ENCODE measurements around the gene ARL6IP1. TPM values are rescaled to one million over a fixed set of nuclear protein-coding genes. Genes with fewer than 3 reads are reported as not detected.

Gene ARL6IP1
- total RNA-seq, 1 experiment from 2014 or later: 343 TPM

GRCh38 chr16:18834864-18835263 lies 33.5 kb upstream of the ARL6IP1 start:
- H3K36me3 ChIP-seq (ENCODE audit: control insufficient read depth, insufficient read depth, low read length): peaks cover 79% of the 10 kb centered on the region
- no TSS peak for BruUV-seq (replicated peaks)

DNA sequence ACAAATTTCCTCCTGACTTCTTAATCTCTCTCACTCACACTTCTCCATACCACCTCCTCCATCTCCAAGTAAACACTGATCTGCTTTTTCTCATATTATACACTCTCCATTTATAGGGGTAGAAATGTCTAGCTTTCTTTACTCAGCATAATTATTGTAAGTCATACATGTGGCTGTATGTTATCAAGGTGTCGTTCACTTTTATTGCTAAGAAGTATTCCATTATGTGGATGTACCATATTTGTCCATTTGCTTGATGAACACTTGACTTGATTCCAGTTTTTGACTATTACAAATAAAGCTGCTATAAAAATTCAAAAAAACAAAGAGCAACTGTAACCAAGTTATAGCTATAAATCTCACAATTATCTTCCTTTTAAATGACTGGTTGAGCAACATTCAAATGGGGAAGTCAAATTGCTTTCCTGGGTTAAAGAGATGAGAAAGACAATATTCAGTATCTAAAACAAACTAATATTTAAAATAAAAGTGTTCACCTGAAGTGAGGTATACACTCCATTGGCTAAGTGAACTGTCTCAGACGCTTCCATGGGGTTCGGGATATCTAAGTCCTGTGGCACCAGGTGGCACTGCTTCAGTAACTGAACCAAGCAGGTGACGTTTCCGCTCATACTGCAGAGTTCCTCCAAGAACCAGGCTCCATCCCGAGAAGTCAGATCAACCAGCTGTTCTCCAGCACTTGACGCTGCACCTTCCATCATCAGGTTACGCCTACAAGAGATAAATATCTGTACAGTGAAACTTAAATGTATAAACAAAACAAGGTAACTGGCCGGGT lies 32.6 kb upstream of the ARL6IP1 start:
- Histone ChIP-seq H3K9me3 (ENCODE audit: control insufficient read depth, insufficient read depth, low read depth, low read length) (no peaks in the 10 kb centered on the region), H3K36me3 (ENCODE audit: control insufficient read depth, insufficient read depth, low read length) (peaks cover 83% of the 10 kb centered on the region), H3K27me3 (ENCODE audit: control insufficient read depth, insufficient read depth, low read length) (no peaks in the 10 kb centered on the region), H3K4me3 (ENCODE audit: low read depth in 2 of 2, low read length in 2 of 2) (no peak overlapping the region), H3K4me1 (ENCODE audit: control insufficient read depth, insufficient read depth, low read length) (no peaks in the 10 kb centered on the region), H3K27ac (ENCODE audit: low read length) (no peak overlapping the region)
- ATAC-seq (no peak), DNase-seq (ENCODE audit: low read depth, low spot score) (no peak)
- no TSS peak for BruUV-seq (replicated peaks)
- no peak for TF ChIP-seq POLR2AphosphoS5 (IDR thresholded peaks at IDR 0.05; ENCODE audit: low read depth, low read length)
- no peak for TF ChIP-seq REST (IDR thresholded peaks at IDR 0.05; ENCODE audit: insufficient read depth in 1 of 2, low read depth in 2 of 2, low read length in 1 of 2)
- TF ChIP-seq, protein P1, sequence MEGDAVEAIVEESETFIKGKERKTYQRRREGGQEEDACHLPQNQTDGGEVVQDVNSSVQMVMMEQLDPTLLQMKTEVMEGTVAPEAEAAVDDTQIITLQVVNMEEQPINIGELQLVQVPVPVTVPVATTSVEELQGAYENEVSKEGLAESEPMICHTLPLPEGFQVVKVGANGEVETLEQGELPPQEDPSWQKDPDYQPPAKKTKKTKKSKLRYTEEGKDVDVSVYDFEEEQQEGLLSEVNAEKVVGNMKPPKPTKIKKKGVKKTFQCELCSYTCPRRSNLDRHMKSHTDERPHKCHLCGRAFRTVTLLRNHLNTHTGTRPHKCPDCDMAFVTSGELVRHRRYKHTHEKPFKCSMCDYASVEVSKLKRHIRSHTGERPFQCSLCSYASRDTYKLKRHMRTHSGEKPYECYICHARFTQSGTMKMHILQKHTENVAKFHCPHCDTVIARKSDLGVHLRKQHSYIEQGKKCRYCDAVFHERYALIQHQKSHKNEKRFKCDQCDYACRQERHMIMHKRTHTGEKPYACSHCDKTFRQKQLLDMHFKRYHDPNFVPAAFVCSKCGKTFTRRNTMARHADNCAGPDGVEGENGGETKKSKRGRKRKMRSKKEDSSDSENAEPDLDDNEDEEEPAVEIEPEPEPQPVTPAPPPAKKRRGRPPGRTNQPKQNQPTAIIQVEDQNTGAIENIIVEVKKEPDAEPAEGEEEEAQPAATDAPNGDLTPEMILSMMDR (IDR thresholded peaks at IDR 0.05): no peak
- TF ChIP-seq SIN3A (IDR thresholded peaks at IDR 0.05; ENCODE audit: borderline replicate concordance, insufficient read depth, low read depth, low read length): no peak
- TF ChIP-seq TCF7L2 (IDR thresholded peaks at IDR 0.05; ENCODE audit: low read depth, low read length): no peak
- ChIA-PET CTCF (no interaction called here), POLR2A (no interaction called here)
- in situ Hi-C loops (cut with HindIII; ENCODE audit: low pct_unique_long_range_greater_than_20kb, low sequenced_read_pairs): loop anchor here (10.0 kb wide), 1 partner anchor 141 kb away; no protein-coding TSS in a partner anchor
- intact Hi-C loops (cut with micrococcal nuclease; ENCODE audit: unreplicated experiment): no loop called here

More at GRCh38 chr16:18834864-18835263, 33.5 kb upstream of the ARL6IP1 start:
- DNase-seq (ENCODE audit: low read depth, low spot score) (no peak), ATAC-seq (no peak)
- Histone ChIP-seq H3K27me3 (ENCODE audit: control insufficient read depth, insufficient read depth, low read length) (no peaks in the 10 kb centered on the region), H3K4me3 (ENCODE audit: low read depth in 2 of 2, low read length in 2 of 2) (no peak overlapping the region), H3K27ac (ENCODE audit: low read length) (no peak overlapping the region), H3K9me3 (ENCODE audit: control insufficient read depth, insufficient read depth, low read depth, low read length) (no peaks in the 10 kb centered on the region), H3K4me1 (ENCODE audit: control insufficient read depth, insufficient read depth, low read length) (no peaks in the 10 kb centered on the region)
- in situ Hi-C loops (cut with HindIII; ENCODE audit: low pct_unique_long_range_greater_than_20kb, low sequenced_read_pairs) (loop anchor here (10.0 kb wide), 1 partner anchor 140 kb away; no protein-coding TSS in a partner anchor), intact Hi-C loops (cut with micrococcal nuclease; ENCODE audit: unreplicated experiment) (no loop called here)
- ChIA-PET POLR2A (no interaction called here), CTCF (interaction anchor here (0.7 kb wide), 1 partner anchor 133 kb away, joined by 3 read pairs; no protein-coding TSS in a partner anchor)
- no peak for TF ChIP-seq SIN3A (IDR thresholded peaks at IDR 0.05; ENCODE audit: borderline replicate concordance, insufficient read depth, low read depth, low read length)

GRCh38 chr16:18832613-18833012 lies 31.3 kb upstream of the ARL6IP1 start:
- CTCF ChIA-PET: no interaction called here
- TF ChIP-seq TCF7L2 (IDR thresholded peaks at IDR 0.05; ENCODE audit: low read depth, low read length) (no peak), POLR2AphosphoS5 (IDR thresholded peaks at IDR 0.05; ENCODE audit: low read depth, low read length) (no peak), REST (IDR thresholded peaks at IDR 0.05; ENCODE audit: insufficient read depth in 1 of 2, low read depth in 2 of 2, low read length in 1 of 2) (no peak), SIN3A (IDR thresholded peaks at IDR 0.05; ENCODE audit: borderline replicate concordance, insufficient read depth, low read depth, low read length) (no peak)
- TF ChIP-seq, protein P1 (IDR thresholded peaks at IDR 0.05): no peak
- ATAC-seq (no peak), DNase-seq (ENCODE audit: low read depth, low spot score) (no peak)
- no peaks in the 10 kb centered on the region for H3K9me3 ChIP-seq (ENCODE audit: control insufficient read depth, insufficient read depth, low read depth, low read length)
- POLR2A ChIA-PET: no interaction called here
- H3K27me3 ChIP-seq (ENCODE audit: control insufficient read depth, insufficient read depth, low read length): no peaks in the 10 kb centered on the region
- H3K36me3 ChIP-seq (ENCODE audit: control insufficient read depth, insufficient read depth, low read length): peaks cover 81% of the 10 kb centered on the region
- no peak overlapping the region for H3K4me3 ChIP-seq (ENCODE audit: low read depth in 2 of 2, low read length in 2 of 2)
- no peaks in the 10 kb centered on the region for H3K4me1 ChIP-seq (ENCODE audit: control insufficient read depth, insufficient read depth, low read length)
- no peak overlapping the region for H3K27ac ChIP-seq (ENCODE audit: low read length)
- no TSS peak for BruUV-seq (replicated peaks)
- in situ Hi-C loops (cut with HindIII; ENCODE audit: low pct_unique_long_range_greater_than_20kb, low sequenced_read_pairs) (loop anchor here (10.0 kb wide), 1 partner anchor 142 kb away; no protein-coding TSS in a partner anchor), intact Hi-C loops (cut with micrococcal nuclease; ENCODE audit: unreplicated experiment) (no loop called here)

Measured in Panc1 (cell line).